D721Med (cell line): ENCODE data around the gene ENTPD1.

ENCODE experiments used
- DNase-seq: peaks from one replicate; pipeline ENCODE4 v3.0.0; 2011; ENCODE audit warnings: low spot score; ENCODE audit not compliant: insufficient read length
- FAIRE-seq: peaks from 2 replicates; lab custom pipeline; 2011; peaks lifted over from hg19 to GRCh38; lab: Jason Lieb, UNC
- CTCF ChIP-seq: IDR thresholded peaks from 2 replicates; pipeline ENCODE4 v1.5.1; 2012; ENCODE audit warnings: mild to moderate bottlenecking, control low read depth; ENCODE audit not compliant: insufficient read depth; ENCODE audit errors: missing control alignments

The ENTPD1 gene

GRCh38 chr10:95821720-95822119, 65.8 kb downstream of the ENTPD1 start:
- no peak for TF ChIP-seq CTCF
- DNase-seq (no peak), FAIRE-seq (no peak)

- no peak for FAIRE-seq
- DNase-seq = no peak
- TF ChIP-seq CTCF = no peak
Measured at GRCh38 chr10:95830044-95830443, 74.1 kb downstream of the ENTPD1 start.

GRCh38 chr10:95831076-95831475, 75.1 kb downstream of the ENTPD1 start:
- DNase-seq = no peak
- TF ChIP-seq CTCF = no peak
- no peak for FAIRE-seq

GRCh38 chr10:95831515-95831914, 75.6 kb downstream of the ENTPD1 start:
- FAIRE-seq (no peak), DNase-seq (no peak)
- TF ChIP-seq CTCF = no peak

GRCh38 chr10:95832216-95833041, 76.5 kb downstream of the ENTPD1 start:
- no peak for TF ChIP-seq CTCF
- DNase-seq (no peak), FAIRE-seq (no peak)

- FAIRE-seq (no peak), DNase-seq (no peak)
- no peak for TF ChIP-seq CTCF
Measured at GRCh38 chr10:95833042-95833610, 77.2 kb downstream of the ENTPD1 start.

GRCh38 chr10:95834406-95834805, 78.4 kb downstream of the ENTPD1 start:
- DNase-seq (no peak), FAIRE-seq (no peak)

More at GRCh38 chr10:95834406-95834805, 78.4 kb downstream of the ENTPD1 start:
- no peak for TF ChIP-seq CTCF
